ENCODE data around the gene TAS2R14.

- TF ChIP-seq ELK1 (IDR thresholded peaks at IDR 0.05; ENCODE audit: low read depth, low read length), result no peak
- TF ChIP-seq CTCF (IDR thresholded peaks at IDR 0.05), result no peak
- no peak for TF ChIP-seq SREBF2 (IDR thresholded peaks at IDR 0.05)
- no peak for TF ChIP-seq JUN (IDR thresholded peaks at IDR 0.05)
- no peak for TF ChIP-seq RNF2 (IDR thresholded peaks at IDR 0.05; ENCODE audit: borderline replicate concordance, low read depth)
- no peak for TF ChIP-seq MYC (IDR thresholded peaks at IDR 0.05; ENCODE audit: borderline replicate concordance, low read length)
- TF ChIP-seq MAX (IDR thresholded peaks at IDR 0.05), result no peak
- no peak for TF ChIP-seq POLR2A (IDR thresholded peaks at IDR 0.05; ENCODE audit: low read length)
- no peak for TF ChIP-seq FOSL2 (IDR thresholded peaks at IDR 0.05)
- no peak for TF ChIP-seq FOSL2 (CRISPR knock-in tag; IDR thresholded peaks at IDR 0.05)
- no peak for TF ChIP-seq RAD21 (conservative IDR thresholded peaks at IDR 0.05 in 1 of 2, IDR thresholded peaks at IDR 0.05 in 1 of 2)
- no peak for TF ChIP-seq CBX2 (IDR thresholded peaks at IDR 0.05; ENCODE audit: borderline replicate concordance, low read depth)
- TF ChIP-seq CHD2 (IDR thresholded peaks at IDR 0.05; ENCODE audit: low read length, partially characterized antibody), result no peak
- no peak for TF ChIP-seq CBX8 (IDR thresholded peaks at IDR 0.05)
Observed at GRCh38 chr12:10943167-10943566, 4.1 kb upstream of the TAS2R14 start.

Data from A549 (cell line).